Urothelium cell line (cell line): ENCODE results near the gene OR7C2.
"Not testable (repeated sequence)": the region's sequence is repeated elsewhere in the genome, so short reads cannot be mapped to it uniquely, and the experiment has no call there.

Experiments used
- DNase-seq: peaks from one replicate; pipeline ENCODE4 v3.0.0; 2011; ENCODE audit warnings: low spot score, mixed read lengths
- FAIRE-seq: peaks from 2 replicates; lab custom pipeline; 2011; peaks lifted over from hg19 to GRCh38; lab: Jason Lieb, UNC

Gene OR7C2

GRCh38 chr19:14941189-14941588 is at the start of gene OR7C2:
OR7C2 (plus strand) TSS chr19:14941489; CDS start chr19:14941489, 0 bp downstream.
- DNase-seq = no peak
- FAIRE-seq = no peak

- FAIRE-seq (no peak), DNase-seq (no peak)
Observed at GRCh38 chr19:14901675-14902260, 39.5 kb upstream of the OR7C2 start.

GRCh38 chr19:14906711-14907110 is 34.6 kb upstream of the OR7C2 start:
- no peak for FAIRE-seq
- no peak for DNase-seq

- no peak for DNase-seq
- no peak for FAIRE-seq
Observed at GRCh38 chr19:14915116-14915515, 26.2 kb upstream of the OR7C2 start.

- DNase-seq (no peak), FAIRE-seq (no peak)
Observed at GRCh38 chr19:14916848-14917247, 24.4 kb upstream of the OR7C2 start.

- FAIRE-seq = no peak
Observed at GRCh38 chr19:14933506-14933905, 7.8 kb upstream of the OR7C2 start.

GRCh38 chr19:14940266-14940665 is 1.0 kb upstream of the OR7C2 start:
- DNase-seq = no peak
- no peak for FAIRE-seq

More at GRCh38 chr19:14933506-14933905, 7.8 kb upstream of the OR7C2 start:
- DNase-seq = no peak

- no peak for DNase-seq
- no peak for FAIRE-seq
Observed at GRCh38 chr19:14943601-14944000, 2.3 kb downstream of the OR7C2 start.

- no peak for DNase-seq
- no peak for FAIRE-seq
Observed at GRCh38 chr19:14944456-14944855, 3.2 kb downstream of the OR7C2 start.

GRCh38 chr19:14949413-14949812 is 8.1 kb downstream of the OR7C2 start:
- not testable (repeated sequence) for DNase-seq, FAIRE-seq

GRCh38 chr19:14949876-14950275 is 8.6 kb downstream of the OR7C2 start:
- DNase-seq = no peak
- FAIRE-seq = no peak

- DNase-seq (no peak), FAIRE-seq (no peak)
Observed at GRCh38 chr19:14950421-14950820, 9.1 kb downstream of the OR7C2 start.

- no peak for FAIRE-seq
- DNase-seq = no peak
Observed at GRCh38 chr19:14952767-14953166, 11.5 kb downstream of the OR7C2 start.

GRCh38 chr19:14954071-14954655 is 12.9 kb downstream of the OR7C2 start:
- FAIRE-seq = no peak
- no peak for DNase-seq

GRCh38 chr19:14957464-14957863 is 16.2 kb downstream of the OR7C2 start:
- DNase-seq (no peak), FAIRE-seq (no peak)

GRCh38 chr19:14959263-14959662 is 18.0 kb downstream of the OR7C2 start:
- FAIRE-seq (no peak), DNase-seq (no peak)

GRCh38 chr19:14961956-14962685 is 20.8 kb downstream of the OR7C2 start:
- FAIRE-seq = no peak
- no peak for DNase-seq

GRCh38 chr19:14968247-14968646 is 27.0 kb downstream of the OR7C2 start:
- no peak for DNase-seq
- FAIRE-seq = no peak

GRCh38 chr19:14971474-14971873 is 30.2 kb downstream of the OR7C2 start:
- no peak for FAIRE-seq
- DNase-seq = no peak

GRCh38 chr19:14972676-14973075 is 31.4 kb downstream of the OR7C2 start:
- DNase-seq = no peak
- FAIRE-seq = no peak

GRCh38 chr19:14974488-14974887 is 33.2 kb downstream of the OR7C2 start:
- FAIRE-seq (no peak), DNase-seq (no peak)

- FAIRE-seq (no peak), DNase-seq (no peak)
Observed at GRCh38 chr19:14977128-14977527, 35.8 kb downstream of the OR7C2 start.
